ENCODE measurements around the gene LUZP1. TPM values are rescaled to one million over a fixed set of nuclear protein-coding genes. Genes with fewer than 3 reads are reported as not detected.

Gene LUZP1
- polyA plus RNA-seq, 1 of the 3 experiments (the other 2 are of a cell fraction), result 8.9 TPM

DNA sequence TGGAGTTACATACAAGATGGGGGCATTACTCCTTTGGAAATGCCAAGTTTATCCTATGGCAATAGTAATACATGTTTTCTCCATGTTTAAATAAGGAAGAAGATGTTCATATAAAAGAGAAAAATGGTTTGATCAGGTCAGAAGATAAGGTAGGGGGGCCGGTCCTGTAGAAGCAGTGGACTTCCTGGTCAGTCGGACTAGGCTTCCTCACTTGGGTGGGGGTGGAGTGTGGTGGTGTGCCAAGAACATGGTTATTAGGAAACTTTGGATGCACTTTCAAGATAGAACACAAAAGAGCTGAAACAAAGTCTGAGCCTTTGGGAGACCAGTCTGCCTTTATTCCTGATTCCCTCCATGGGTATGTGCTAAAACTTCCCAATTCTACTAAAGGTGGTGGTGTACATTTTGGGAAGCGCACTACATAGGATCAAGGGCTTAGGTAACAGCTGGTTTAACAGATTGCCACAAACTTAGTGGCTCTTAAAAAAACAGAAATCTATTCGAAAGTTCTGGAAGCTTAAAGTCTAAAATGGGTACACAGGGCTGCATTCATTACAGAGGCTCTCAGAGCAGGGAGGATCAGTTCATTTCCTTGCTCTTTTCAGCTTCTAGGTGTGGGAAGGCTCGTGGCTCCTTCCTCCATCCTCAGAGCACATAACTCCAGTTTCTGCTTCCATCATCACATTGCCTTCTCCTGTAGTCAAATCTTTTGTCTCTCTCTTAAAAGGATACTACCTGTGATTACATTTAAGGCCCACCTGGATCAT is 84.8 kb downstream of the LUZP1 start:
- H3K4me1 ChIP-seq (ENCODE audit: control insufficient read depth in 1 of 2, insufficient read depth in 2 of 2, low read depth in 1 of 2, low read length in 1 of 2), result no peaks in the 10 kb centered on the region
- POLR2A ChIA-PET, result no interaction called here
- no peaks in the 10 kb centered on the region for H3K27me3 ChIP-seq (ENCODE audit: insufficient read depth)
- CTCF ChIA-PET, result interaction anchor here (1.0 to 2.0 kb wide), 2 partner anchors 101 to 107 kb away, joined by 4 to 5 read pairs; no protein-coding TSS in a partner anchor
- peaks cover 11% of the 10 kb centered on the region; the same call in 1 of the 2 replicates for H3K79me2 ChIP-seq (ENCODE audit: insufficient read depth)
- no peaks in the 10 kb centered on the region for H3K9me3 ChIP-seq
- 92% methylated on average over 5 of the region's 5 CpGs for WGBS (ENCODE audit: low lambda C conversion rate)
- H3K9ac ChIP-seq, result no peak overlapping the region
- no peak overlapping the region for H3K27ac ChIP-seq (ENCODE audit: low read depth in 2 of 2, low read length in 1 of 2)
- H3K4me3 ChIP-seq (ENCODE audit: low read depth in 2 of 2, low read length in 1 of 2), result no peak overlapping the region
- H3K9me2 ChIP-seq, result no peaks in the 10 kb centered on the region
- H4K20me1 ChIP-seq (ENCODE audit: insufficient read depth), result peaks cover 7% of the 10 kb centered on the region
- TF ChIP-seq PBX3 (IDR thresholded peaks at IDR 0.05) (no peak), FOSL2 (IDR thresholded peaks at IDR 0.05; ENCODE audit: borderline replicate concordance, low read depth) (no peak), FOXM1 (IDR thresholded peaks at IDR 0.05; ENCODE audit: low read depth) (no peak), NRF1 (IDR thresholded peaks at IDR 0.05; ENCODE audit: low read depth, low read length) (no peak), MXI1 (IDR thresholded peaks at IDR 0.05; ENCODE audit: low read depth, low read length) (no peak), GABPA (IDR thresholded peaks at IDR 0.05; ENCODE audit: low read depth) (no peak), RAD21 (IDR thresholded peaks at IDR 0.05; ENCODE audit: low read length) (no peak), JUND (IDR thresholded peaks at IDR 0.05) (no peak), CHD2 (IDR thresholded peaks at IDR 0.05; ENCODE audit: low read length, partially characterized antibody) (no peak), TAF1 (IDR thresholded peaks at IDR 0.05; ENCODE audit: borderline replicate concordance, low read depth, low read length) (no peak)
- no peak overlapping the region for H3K4me2 ChIP-seq
- peaks cover 12% of the 10 kb centered on the region for H3F3A ChIP-seq (replicated peaks; ENCODE audit: insufficient read depth)
- H2AFZ ChIP-seq (ENCODE audit: low read depth), result no peak overlapping the region
- DNase-seq, result no peak
- peaks cover 72 to 99% of the 10 kb centered on the region in 2 experiments for H3K36me3 ChIP-seq (replicated peaks in 1 of 2; ENCODE audit: control insufficient read depth in 1 of 2, insufficient read depth in 2 of 2, low read length in 1 of 2)

- peaks cover 79 to 95% of the 10 kb centered on the region in 2 experiments for H3K36me3 ChIP-seq (replicated peaks in 1 of 2; ENCODE audit: control insufficient read depth in 1 of 2, insufficient read depth in 2 of 2, low read length in 1 of 2)
- no peaks in the 10 kb centered on the region for H3K9me3 ChIP-seq
- no peaks in the 10 kb centered on the region for H3K9me2 ChIP-seq
- ChIA-PET POLR2A (no interaction called here), CTCF (interaction anchor here (1.5 to 3.9 kb wide), 4 partner anchors 12 to 105 kb away, joined by 5 to 22 read pairs (median 8); no protein-coding TSS in a partner anchor)
- H3K27ac ChIP-seq (ENCODE audit: low read depth in 2 of 2, low read length in 1 of 2), result no peak overlapping the region
- H3K4me2 ChIP-seq, result no peak overlapping the region
- H3K27me3 ChIP-seq (ENCODE audit: insufficient read depth), result no peaks in the 10 kb centered on the region
- H3K4me1 ChIP-seq (ENCODE audit: control insufficient read depth in 1 of 2, insufficient read depth in 2 of 2, low read depth in 1 of 2, low read length in 1 of 2), result no peaks in the 10 kb centered on the region
- TF ChIP-seq RXRA (IDR thresholded peaks at IDR 0.05; ENCODE audit: borderline replicate concordance, low read depth), result no peak
- TF ChIP-seq EZH2phosphoT487 (IDR thresholded peaks at IDR 0.05; ENCODE audit: borderline replicate concordance, low read depth), result no peak
- TF ChIP-seq NRF1 (IDR thresholded peaks at IDR 0.05; ENCODE audit: low read depth, low read length), result no peak
- TF ChIP-seq CTCF (IDR thresholded peaks at IDR 0.05), result peak; percentile 28; the same call in 1 of the 2 replicates
- no peak for TF ChIP-seq ZBTB33 (IDR thresholded peaks at IDR 0.05; ENCODE audit: borderline replicate concordance, low read depth)
- TF ChIP-seq FOXM1 (IDR thresholded peaks at IDR 0.05; ENCODE audit: low read depth), result no peak
- H3K4me3 ChIP-seq (ENCODE audit: low read depth in 2 of 2, low read length in 1 of 2), result no peak overlapping the region
- H3F3A ChIP-seq (replicated peaks; ENCODE audit: insufficient read depth), result peaks cover 19% of the 10 kb centered on the region
- no peak overlapping the region for H3K9ac ChIP-seq
- H2AFZ ChIP-seq (ENCODE audit: low read depth), result no peak overlapping the region
- WGBS (ENCODE audit: low lambda C conversion rate), result 100% methylated on average over 3 of the region's 3 CpGs
- DNase-seq, result no peak
- peaks cover 7% of the 10 kb centered on the region; the same call in 1 of the 2 replicates for H3K79me2 ChIP-seq (ENCODE audit: insufficient read depth)
- H4K20me1 ChIP-seq (ENCODE audit: insufficient read depth), result peaks cover 7% of the 10 kb centered on the region
Measured at GRCh38 chr1:23081376-23081775, 87.3 kb downstream of the LUZP1 start.
